Measurements from ENCODE around the gene CABLES1. TPM values are rescaled to one million over a fixed set of nuclear protein-coding genes. Genes with fewer than 3 reads are reported as not detected.

Gene CABLES1
- total and polyA plus RNA-seq, 2 experiments from 2014 or later, result 1.3 to 8.9 TPM

GRCh38 chr18:23272498-23273232, 137.4 kb downstream of the CABLES1 start:
- Histone ChIP-seq H4K20me1 (ENCODE audit: insufficient read depth) (no peaks in the 10 kb centered on the region), H3K27ac (no peak overlapping the region), H3K27me3 (replicated peaks; ENCODE audit: insufficient read depth) (no peaks in the 10 kb centered on the region), H3K9ac (no peak overlapping the region), H3K4me2 (ENCODE audit: unreplicated experiment) (no peak overlapping the region), H3K4me3 (no peak overlapping the region), H3K4me1 (ENCODE audit: insufficient read depth) (no peaks in the 10 kb centered on the region), H3K9me2 (ENCODE audit: insufficient read depth) (no peaks in the 10 kb centered on the region), H3F3A (ENCODE audit: insufficient read depth) (no peaks in the 10 kb centered on the region), H3K79me2 (ENCODE audit: insufficient read depth) (no peaks in the 10 kb centered on the region), H3K9me3 (ENCODE audit: low read depth) (no peaks in the 10 kb centered on the region), H2AFZ (no peak overlapping the region), H3K36me3 (ENCODE audit: low read depth) (0 out of 2 replicates have a peak, but pooled peaks cover 3% of the 10 kb centered on the region)
- no peak for DNase-seq
- in situ Hi-C loops (cut with MboI), result no loop called here
- TF ChIP-seq EZH2phosphoT487 (IDR thresholded peaks at IDR 0.05; ENCODE audit: insufficient read depth, low read depth), result no peak
- WGBS, 2 experiments (ENCODE audit: low coverage in 1 of 2, low lambda C conversion rate in 2 of 2, missing lambda C conversion rate in 2 of 2), result 82 to 86% methylated on average over 11 of the region's 11 CpGs

GRCh38 chr18:23273443-23273966, 138.2 kb downstream of the CABLES1 start:
- no peaks in the 10 kb centered on the region for H3K9me2 ChIP-seq (ENCODE audit: insufficient read depth)
- H3K4me3 ChIP-seq, result no peak overlapping the region
- in situ Hi-C loops (cut with MboI), result no loop called here
- no peaks in the 10 kb centered on the region for H3K4me1 ChIP-seq (ENCODE audit: insufficient read depth)
- 0 out of 2 replicates have a peak, but pooled peaks cover 3% of the 10 kb centered on the region for H3K36me3 ChIP-seq (ENCODE audit: low read depth)
- 88 to 91% methylated on average over 10 of the region's 10 CpGs for WGBS, 2 experiments (ENCODE audit: low coverage in 1 of 2, low lambda C conversion rate in 2 of 2, missing lambda C conversion rate in 2 of 2)
- H3K27ac ChIP-seq, result no peak overlapping the region
- no peaks in the 10 kb centered on the region for H3K79me2 ChIP-seq (ENCODE audit: insufficient read depth)
- H3K9ac ChIP-seq, result no peak overlapping the region
- no peak for DNase-seq
- H3F3A ChIP-seq (ENCODE audit: insufficient read depth), result no peaks in the 10 kb centered on the region
- H3K27me3 ChIP-seq (replicated peaks; ENCODE audit: insufficient read depth), result no peaks in the 10 kb centered on the region
- no peaks in the 10 kb centered on the region for H3K9me3 ChIP-seq (ENCODE audit: low read depth)
- H3K4me2 ChIP-seq (ENCODE audit: unreplicated experiment), result no peak overlapping the region
- TF ChIP-seq EZH2phosphoT487 (IDR thresholded peaks at IDR 0.05; ENCODE audit: insufficient read depth, low read depth) (no peak), EZH2 (IDR thresholded peaks at IDR 0.05; ENCODE audit: insufficient read depth, poor library complexity, severe bottlenecking) (no peak)
- no peaks in the 10 kb centered on the region for H4K20me1 ChIP-seq (ENCODE audit: insufficient read depth)
- no peak overlapping the region for H2AFZ ChIP-seq

- no peaks in the 10 kb centered on the region for H3K9me3 ChIP-seq (ENCODE audit: low read depth)
- H3K4me2 ChIP-seq (ENCODE audit: unreplicated experiment), result no peak overlapping the region
- TF ChIP-seq EZH2 (IDR thresholded peaks at IDR 0.05; ENCODE audit: insufficient read depth, poor library complexity, severe bottlenecking) (no peak), EZH2phosphoT487 (IDR thresholded peaks at IDR 0.05; ENCODE audit: insufficient read depth, low read depth) (no peak)
- no peaks in the 10 kb centered on the region for H4K20me1 ChIP-seq (ENCODE audit: insufficient read depth)
- H3K79me2 ChIP-seq (ENCODE audit: insufficient read depth), result no peaks in the 10 kb centered on the region
- no peaks in the 10 kb centered on the region for H3K4me1 ChIP-seq (ENCODE audit: insufficient read depth)
- in situ Hi-C loops (cut with MboI), result no loop called here
- no peak overlapping the region for H2AFZ ChIP-seq
- 0 out of 2 replicates have a peak, but pooled peaks cover 3% of the 10 kb centered on the region for H3K36me3 ChIP-seq (ENCODE audit: low read depth)
- no peaks in the 10 kb centered on the region for H3K27me3 ChIP-seq (replicated peaks; ENCODE audit: insufficient read depth)
- WGBS, 2 experiments (ENCODE audit: low coverage in 1 of 2, low lambda C conversion rate in 2 of 2, missing lambda C conversion rate in 2 of 2), result 79% methylated on average over 17 of the region's 17 CpGs
- H3F3A ChIP-seq (ENCODE audit: insufficient read depth), result no peaks in the 10 kb centered on the region
- no peaks in the 10 kb centered on the region for H3K9me2 ChIP-seq (ENCODE audit: insufficient read depth)
- no peak overlapping the region for H3K4me3 ChIP-seq
- H3K9ac ChIP-seq, result no peak overlapping the region
- H3K27ac ChIP-seq, result no peak overlapping the region
- no peak for DNase-seq
Observed at GRCh38 chr18:23274638-23275482, 139.6 kb downstream of the CABLES1 start.

- no peak overlapping the region for H3K4me3 ChIP-seq
- peaks cover under 1% of the 10 kb centered on the region; the same call in 1 of the 2 replicates for H3K4me1 ChIP-seq (ENCODE audit: insufficient read depth)
- no peak overlapping the region for H3K27ac ChIP-seq
- in situ Hi-C loops (cut with MboI), result no loop called here
- no peak overlapping the region for H3K4me2 ChIP-seq (ENCODE audit: unreplicated experiment)
- no peak overlapping the region for H3K9ac ChIP-seq
- 51 to 66% methylated on average over 5 of the region's 5 CpGs for WGBS, 2 experiments (ENCODE audit: low coverage in 1 of 2, low lambda C conversion rate in 2 of 2, missing lambda C conversion rate in 2 of 2)
- H3K36me3 ChIP-seq (ENCODE audit: low read depth), result 0 out of 2 replicates have a peak, but pooled peaks cover 3% of the 10 kb centered on the region
- no peaks in the 10 kb centered on the region for H3K9me3 ChIP-seq (ENCODE audit: low read depth)
- H2AFZ ChIP-seq, result no peak overlapping the region
- no peaks in the 10 kb centered on the region for H4K20me1 ChIP-seq (ENCODE audit: insufficient read depth)
- TF ChIP-seq EZH2 (IDR thresholded peaks at IDR 0.05; ENCODE audit: insufficient read depth, poor library complexity, severe bottlenecking), result no peak
- TF ChIP-seq EZH2phosphoT487 (IDR thresholded peaks at IDR 0.05; ENCODE audit: insufficient read depth, low read depth), result no peak
- H3K79me2 ChIP-seq (ENCODE audit: insufficient read depth), result no peaks in the 10 kb centered on the region
- DNase-seq, result no peak
- H3K9me2 ChIP-seq (ENCODE audit: insufficient read depth), result no peaks in the 10 kb centered on the region
- H3K27me3 ChIP-seq (replicated peaks; ENCODE audit: insufficient read depth), result no peaks in the 10 kb centered on the region
- no peaks in the 10 kb centered on the region for H3F3A ChIP-seq (ENCODE audit: insufficient read depth)
Observed at GRCh38 chr18:23276451-23276850, 141.2 kb downstream of the CABLES1 start.

Data from GM23248 (cell line).